SK-N-MC (cell line): Measurements from ENCODE around the gene GRAMD4.

ENCODE experiments used
- EZH2 ChIP-seq: fragments of 200-600 bp; sonication (generic); IDR thresholded peaks from one replicate; pipeline ENCODE4 v1.6.1; 2017; ENCODE audit warnings: antibody characterized with exemption
- POLR2AphosphoS5 ChIP-seq: IDR thresholded peaks from 2 replicates; pipeline ENCODE4 v1.6.1; 2012; ENCODE audit warnings: mild to moderate bottlenecking, low read depth, low read length, borderline replicate concordance

DNA sequence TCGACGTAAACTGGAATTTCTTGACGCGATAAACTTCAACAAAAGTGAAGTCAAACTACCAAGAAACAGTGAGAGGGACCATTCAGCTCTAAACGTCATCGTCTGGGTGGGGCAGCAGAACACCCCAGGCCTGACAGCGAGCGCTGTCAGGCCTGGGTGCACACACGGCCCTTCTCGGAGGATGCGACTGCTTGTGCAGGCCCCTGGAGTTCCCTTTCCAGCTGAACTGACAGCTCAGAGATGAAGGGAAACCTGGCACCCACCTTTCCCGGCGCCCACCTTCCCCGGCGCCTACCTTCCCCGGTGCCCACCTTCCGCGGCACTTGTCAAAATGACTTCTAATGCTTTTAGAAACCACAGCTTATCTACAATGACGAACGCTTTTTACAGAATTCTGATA lies 70.0 kb downstream of the GRAMD4 start:
- TF ChIP-seq POLR2AphosphoS5 (no peak), EZH2 (no peak)
